Measurements from ENCODE around the gene SREBF2.
"Not testable (repeated sequence)": the region's sequence is repeated elsewhere in the genome, so short reads cannot be mapped to it uniquely, and the experiment has no call there.

The SREBF2 gene

GRCh38 chr22:41863472-41863871, 30.6 kb downstream of the SREBF2 start:
- Histone ChIP-seq H3K27me3 (replicated peaks; ENCODE audit: control insufficient read depth, insufficient read depth, low read length) (no peaks in the 10 kb centered on the region), H3K4me3 (replicated peaks; ENCODE audit: low read depth, low read length) (no peak overlapping the region), H3K36me3 (ENCODE audit: control insufficient read depth, insufficient read depth, low read length) (peaks cover 17% of the 10 kb centered on the region)
- no peak for DNase-seq (ENCODE audit: extremely low read depth, insufficient read length)
- TF ChIP-seq CTCF (IDR thresholded peaks at IDR 0.05; ENCODE audit: insufficient read depth, low read length, poor library complexity, severe bottlenecking): no peak

- H3K4me3 ChIP-seq (replicated peaks; ENCODE audit: low read depth, low read length): no peak overlapping the region
- no peaks in the 10 kb centered on the region for H3K27me3 ChIP-seq (replicated peaks; ENCODE audit: control insufficient read depth, insufficient read depth, low read length)
- TF ChIP-seq CTCF (IDR thresholded peaks at IDR 0.05; ENCODE audit: insufficient read depth, low read length, poor library complexity, severe bottlenecking): no peak
- peaks cover 35% of the 10 kb centered on the region for H3K36me3 ChIP-seq (ENCODE audit: control insufficient read depth, insufficient read depth, low read length)
- DNase-seq (ENCODE audit: extremely low read depth, insufficient read length): no peak
These were observed 35.7 kb downstream of the SREBF2 start for GRCh38 chr22:41868556-41868955.

- H3K36me3 ChIP-seq (ENCODE audit: control insufficient read depth, insufficient read depth, low read length): peaks cover 41% of the 10 kb centered on the region
- H3K27me3 ChIP-seq (replicated peaks; ENCODE audit: control insufficient read depth, insufficient read depth, low read length); DNase-seq (ENCODE audit: extremely low read depth, insufficient read length); H3K4me3 ChIP-seq (replicated peaks; ENCODE audit: low read depth, low read length): not testable (repeated sequence)
These were observed 37.2 kb downstream of the SREBF2 start for GRCh38 chr22:41870081-41870480.

- Histone ChIP-seq H3K27me3 (replicated peaks; ENCODE audit: control insufficient read depth, insufficient read depth, low read length) (no peaks in the 10 kb centered on the region), H3K36me3 (ENCODE audit: control insufficient read depth, insufficient read depth, low read length) (peaks cover 46% of the 10 kb centered on the region), H3K4me3 (replicated peaks; ENCODE audit: low read depth, low read length) (no peak overlapping the region)
- DNase-seq (ENCODE audit: extremely low read depth, insufficient read length): no peak
- no peak for TF ChIP-seq CTCF (IDR thresholded peaks at IDR 0.05; ENCODE audit: insufficient read depth, low read length, poor library complexity, severe bottlenecking)
These were observed 37.9 kb downstream of the SREBF2 start for GRCh38 chr22:41870786-41871185.

- TF ChIP-seq CTCF (IDR thresholded peaks at IDR 0.05; ENCODE audit: insufficient read depth, low read length, poor library complexity, severe bottlenecking): no peak
- H3K36me3 ChIP-seq (ENCODE audit: control insufficient read depth, insufficient read depth, low read length): peaks cover 46% of the 10 kb centered on the region
- no peak for DNase-seq (ENCODE audit: extremely low read depth, insufficient read length)
These were observed 40.5 kb downstream of the SREBF2 start for GRCh38 chr22:41873391-41873790.

GRCh38 chr22:41874090-41874489, 41.2 kb downstream of the SREBF2 start:
- peaks cover 45% of the 10 kb centered on the region for H3K36me3 ChIP-seq (ENCODE audit: control insufficient read depth, insufficient read depth, low read length)
- H3K4me3 ChIP-seq (replicated peaks; ENCODE audit: low read depth, low read length): no peak overlapping the region
- no peak for DNase-seq (ENCODE audit: extremely low read depth, insufficient read length)
- no peaks in the 10 kb centered on the region for H3K27me3 ChIP-seq (replicated peaks; ENCODE audit: control insufficient read depth, insufficient read depth, low read length)
- TF ChIP-seq CTCF (IDR thresholded peaks at IDR 0.05; ENCODE audit: insufficient read depth, low read length, poor library complexity, severe bottlenecking): no peak

More at GRCh38 chr22:41873391-41873790, 40.5 kb downstream of the SREBF2 start:
- Histone ChIP-seq H3K27me3 (replicated peaks; ENCODE audit: control insufficient read depth, insufficient read depth, low read length) (no peaks in the 10 kb centered on the region), H3K4me3 (replicated peaks; ENCODE audit: low read depth, low read length) (no peak overlapping the region)

All from GM06990 (cell line).